WTC11 (cell line): Measurements from ENCODE around the gene P4HB. TPM values are rescaled to one million over a fixed set of nuclear protein-coding genes. Genes with fewer than 3 reads are reported as not detected.
A peak's percentile ranks its signal among the peaks of the same experiment; 100 is the strongest.

Source experiments
- ATAC-seq: fragments of 200-7000 bp; cut with Tn5 transposase; 2 replicates; pipeline ENCODE4 v1.10.0; 2021; ENCODE audit warnings: mild to moderate bottlenecking, moderate library complexity
- CTCF ChIA-PET: fragments of 300-600 bp; sonication (Branson Sonifier 250); formaldehyde crosslinking; loops from one replicate; lab custom pipeline; 2021; ENCODE audit warnings: antibody characterized with exemption; lab: Charles Lee
- POLR2A ChIA-PET: fragments of 350-600 bp; sonication (Branson Sonifier 250); formaldehyde crosslinking; loops from one replicate; lab custom pipeline; 2021; ENCODE audit warnings: antibody characterized with exemption; lab: Charles Lee
- DNase-seq: peaks from one replicate; pipeline ENCODE4 v3.0.0; 2021; ENCODE audit warnings: low spot score
- H3K27ac Mint-ChIP-seq: 2 replicates; pipeline ENCODE4 v1.8.0; 2021; ENCODE audit warnings: mixed read lengths
- H3K27me3 Mint-ChIP-seq: 2 replicates; pipeline ENCODE4 v1.8.0; 2021; ENCODE audit warnings: low read depth, mild to moderate bottlenecking, moderate library complexity, mixed read lengths
- H3K36me3 Mint-ChIP-seq: 2 replicates; pipeline ENCODE4 v1.8.0; 2021; ENCODE audit warnings: mixed read lengths
- H3K4me1 Mint-ChIP-seq: 2 replicates; pipeline ENCODE4 v1.8.0; 2022; ENCODE audit warnings: mixed read lengths
- H3K4me3 Mint-ChIP-seq: 2 replicates; pipeline ENCODE4 v1.8.0; 2021; ENCODE audit warnings: mild to moderate bottlenecking, moderate library complexity, mixed read lengths
- H3K9me3 Mint-ChIP-seq: 2 replicates; pipeline ENCODE4 v1.8.0; 2021; ENCODE audit warnings: mixed read lengths
- ATF6 ChIP-seq: sonication (generic); formaldehyde crosslinking; IDR thresholded peaks from 2 replicates; pipeline ENCODE4 v1.8.1; 2023; ENCODE audit warnings: mild to moderate bottlenecking, missing genetic modification reagents
- CREB1 ChIP-seq: sonication (generic); formaldehyde crosslinking; IDR thresholded peaks from 2 replicates; pipeline ENCODE4 v1.8.0; 2023; ENCODE audit warnings: mild to moderate bottlenecking, missing genetic modification reagents
- ESRRA ChIP-seq: sonication (generic); formaldehyde crosslinking; IDR thresholded peaks from 2 replicates; pipeline ENCODE4 v1.8.1; 2022; ENCODE audit warnings: mild to moderate bottlenecking, missing genetic modification reagents, borderline replicate concordance
- ETV6 ChIP-seq: sonication (generic); formaldehyde crosslinking; IDR thresholded peaks from 2 replicates; pipeline ENCODE4 v1.8.1; 2022; ENCODE audit warnings: mild to moderate bottlenecking, missing genetic modification reagents
- FOXP1 ChIP-seq: sonication (generic); formaldehyde crosslinking; IDR thresholded peaks from 2 replicates; pipeline ENCODE4 v1.8.0; 2022; ENCODE audit warnings: missing genetic modification reagents, mild to moderate bottlenecking, moderate library complexity, borderline replicate concordance
- GABPB1 ChIP-seq: sonication (generic); formaldehyde crosslinking; IDR thresholded peaks from 2 replicates; pipeline ENCODE4 v1.8.1; 2023; ENCODE audit warnings: mild to moderate bottlenecking, missing genetic modification reagents
- JUN ChIP-seq: sonication (generic); formaldehyde crosslinking; IDR thresholded peaks from 2 replicates; pipeline ENCODE4 v1.8.0; 2023; ENCODE audit warnings: mild to moderate bottlenecking, missing genetic modification reagents
- KAT7 ChIP-seq: sonication (generic); formaldehyde crosslinking; IDR thresholded peaks from 2 replicates; pipeline ENCODE4 v1.8.1; 2023; ENCODE audit warnings: missing genetic modification reagents, mild to moderate bottlenecking, borderline replicate concordance
- NFATC4 ChIP-seq: fragments of 250-450 bp; sonication (Bioruptor Pico); IDR thresholded peaks from 2 replicates; pipeline ENCODE4 v1.9.0; 2021; ENCODE audit warnings: mild to moderate bottlenecking
- NFE2L1 ChIP-seq: sonication (generic); formaldehyde crosslinking; IDR thresholded peaks from 2 replicates; pipeline ENCODE4 v1.8.1; 2023; ENCODE audit warnings: missing genetic modification reagents
- NFYB ChIP-seq: sonication (generic); formaldehyde crosslinking; conservative IDR thresholded peaks from 2 replicates; pipeline ENCODE4 v1.8.0; 2022; ENCODE audit warnings: low read depth, missing genetic modification reagents
- PRDM15 ChIP-seq: sonication (generic); formaldehyde crosslinking; IDR thresholded peaks from 2 replicates; pipeline ENCODE4 v1.8.0; 2022; ENCODE audit warnings: missing genetic modification reagents
- TEAD4 ChIP-seq: sonication (generic); formaldehyde crosslinking; IDR thresholded peaks from 2 replicates; pipeline ENCODE4 v1.8.0; 2022; ENCODE audit warnings: mild to moderate bottlenecking, missing genetic modification reagents
- TP53 ChIP-seq: sonication (generic); formaldehyde crosslinking; IDR thresholded peaks from 2 replicates; pipeline ENCODE4 v1.8.1; 2023; ENCODE audit warnings: mild to moderate bottlenecking, missing genetic modification reagents
- ZNF219 ChIP-seq: sonication (generic); formaldehyde crosslinking; IDR thresholded peaks from 2 replicates; pipeline ENCODE4 v1.8.0; 2023; ENCODE audit warnings: missing genetic modification reagents, mild to moderate bottlenecking, borderline replicate concordance
- ZNF263 ChIP-seq: sonication (generic); formaldehyde crosslinking; IDR thresholded peaks from 2 replicates; pipeline ENCODE4 v1.8.1; 2022; ENCODE audit warnings: low read depth, mild to moderate bottlenecking, moderate library complexity, missing genetic modification reagents
- ZNF281 ChIP-seq: sonication (generic); formaldehyde crosslinking; IDR thresholded peaks from 2 replicates; pipeline ENCODE4 v1.8.0; 2023; ENCODE audit warnings: mild to moderate bottlenecking, missing genetic modification reagents
- ZNF416 ChIP-seq: fragments of 250-450 bp; sonication (Bioruptor Pico); IDR thresholded peaks from 2 replicates; pipeline ENCODE4 v1.9.0; 2021; ENCODE audit warnings: mild to moderate bottlenecking, inconsistent platforms
- total RNA-seq: library from RNA; stranded (reverse); gene quantifications from 3 replicates; pipeline ENCODE4 v1.2.3, GENCODE V29; 2021
- TF ChIP-seq, protein P1 (sequence below): sonication (generic); formaldehyde crosslinking; IDR thresholded peaks from 2 replicates; pipeline ENCODE4 v1.8.0; 2022; ENCODE audit warnings: mild to moderate bottlenecking, missing genetic modification reagents
- TF ChIP-seq, protein P2 (sequence below): fragments of 250-450 bp; sonication (Bioruptor Pico); conservative IDR thresholded peaks from 2 replicates; pipeline ENCODE4 v1.9.0; 2021; ENCODE audit warnings: mild to moderate bottlenecking
- TF ChIP-seq, protein P3 (sequence below): fragments of 250-450 bp; sonication (Bioruptor Pico); IDR thresholded peaks from 2 replicates; pipeline ENCODE4 v2.1.2; 2022; ENCODE audit warnings: mild to moderate bottlenecking, moderate library complexity

P4HB gene
- total RNA-seq, 1 experiment from 2014 or later = 380 TPM

GRCh38 chr17:81867991-81868673 is 7.8 kb upstream of the P4HB start (continued):
- peak; percentile 51; the same call in 1 of the 2 replicates for TF ChIP-seq ZNF281 (CRISPR knock-in tag)
- TF ChIP-seq NFE2L1 (CRISPR knock-in tag) = peak; percentile 77; the same call in 1 of the 2 replicates
- TF ChIP-seq ETV6 (CRISPR knock-in tag) = no peak
- TF ChIP-seq NFYB (CRISPR knock-in tag) = 0 out of 2 replicates have a peak, but pooled peaks have one; percentile 42
- TF ChIP-seq GABPB1 = peak; percentile 36; the same call in 1 of the 2 replicates
- 0 out of 2 replicates have a peak, but pooled peaks have one; percentile 72 for TF ChIP-seq TEAD4 (CRISPR knock-in tag)
- 0 out of 2 replicates have a peak, but pooled peaks have one; percentile 16 for TF ChIP-seq ATF6 (CRISPR knock-in tag)
- no peak for TF ChIP-seq TP53 (CRISPR knock-in tag)
- no peak for TF ChIP-seq ZNF263 (CRISPR knock-in tag)
- peak; percentile 65; the same call in 1 of the 2 replicates for TF ChIP-seq ZNF416 (CRISPR knock-in tag)
- TF ChIP-seq NFATC4 = no peak; the same call in 1 of the 2 replicates
- 0 out of 2 replicates have a peak, but pooled peaks have one; percentile 41 for TF ChIP-seq CREB1
- TF ChIP-seq ESRRA = 0 out of 2 replicates have a peak, but pooled peaks have one; percentile 38
- TF ChIP-seq, protein P1, sequence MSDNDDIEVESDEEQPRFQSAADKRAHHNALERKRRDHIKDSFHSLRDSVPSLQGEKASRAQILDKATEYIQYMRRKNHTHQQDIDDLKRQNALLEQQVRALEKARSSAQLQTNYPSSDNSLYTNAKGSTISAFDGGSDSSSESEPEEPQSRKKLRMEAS = 0 out of 2 replicates have a peak, but pooled peaks have one; percentile 12
- TF ChIP-seq, protein P2, sequence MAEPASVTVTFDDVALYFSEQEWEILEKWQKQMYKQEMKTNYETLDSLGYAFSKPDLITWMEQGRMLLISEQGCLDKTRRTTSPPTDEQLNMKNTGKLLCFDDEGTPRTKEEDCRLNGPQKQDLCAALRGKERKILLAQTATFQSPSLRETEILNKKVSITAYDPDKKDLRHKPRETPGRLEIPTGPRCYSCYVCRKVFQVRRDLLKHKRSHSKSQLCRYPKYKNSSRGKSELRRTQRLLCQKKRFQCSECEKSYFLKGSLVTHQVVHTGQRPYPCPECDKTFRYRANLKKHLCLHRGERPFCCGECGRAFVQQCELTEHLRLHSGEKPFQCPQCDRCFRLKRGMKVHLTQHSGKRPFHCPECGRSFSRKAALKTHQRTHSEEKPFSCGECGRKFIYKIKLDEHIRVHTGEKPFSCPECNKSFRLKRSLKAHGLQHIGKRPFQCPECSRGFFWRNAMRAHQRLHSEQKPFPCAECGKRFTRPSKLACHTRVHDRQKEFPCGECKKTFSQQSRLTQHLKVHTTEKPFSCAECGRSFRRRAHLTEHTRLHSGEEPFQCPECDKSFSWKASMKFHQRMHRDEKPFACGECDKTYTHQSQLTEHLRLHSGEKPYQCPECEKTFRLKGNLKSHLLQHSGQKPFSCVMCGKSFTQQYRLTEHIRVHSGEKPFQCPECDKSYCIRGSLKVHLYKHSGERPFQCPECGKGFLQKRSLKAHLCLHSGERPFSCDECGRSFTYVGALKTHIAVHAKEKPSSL = peak; percentile 59; the same call in 1 of the 2 replicates
- no peak; the same call in 1 of the 2 replicates for TF ChIP-seq ZNF219 (CRISPR knock-in tag)
- peak; percentile 76; the same call in 1 of the 2 replicates for TF ChIP-seq FOXP1

GRCh38 chr17:81867170-81867990 is 7.0 kb upstream of the P4HB start:
- peak; percentile 29 for ATAC-seq
- Mint-ChIP-seq H3K27ac (peak overlapping the region; percentile 78), H3K27me3 (no peaks in the 10 kb centered on the region), H3K9me3 (no peaks in the 10 kb centered on the region), H3K36me3 (peaks cover 16% of the 10 kb centered on the region), H3K4me3 (no peak overlapping the region), H3K4me1 (peaks cover 28% of the 10 kb centered on the region)
- DNase-seq = peak; percentile 39
- POLR2A ChIA-PET = interaction anchor here (1.0 to 2.6 kb wide), 4 partner anchors 56 to 164 kb away, joined by 3 to 7 read pairs (median 4); partner anchors contain the start of gene MRPL12
- CTCF ChIA-PET = interaction anchor here (0.9 to 1.1 kb wide), 4 partner anchors 42 to 192 kb away, joined by 3 to 5 read pairs (median 4); no protein-coding TSS in a partner anchor
- TF ChIP-seq JUN = peak; percentile 44; the same call in 1 of the 2 replicates
- no peak for TF ChIP-seq NFE2L1 (CRISPR knock-in tag)
- TF ChIP-seq KAT7 (CRISPR knock-in tag) = no peak
- no peak for TF ChIP-seq PRDM15
- TF ChIP-seq, protein P3, sequence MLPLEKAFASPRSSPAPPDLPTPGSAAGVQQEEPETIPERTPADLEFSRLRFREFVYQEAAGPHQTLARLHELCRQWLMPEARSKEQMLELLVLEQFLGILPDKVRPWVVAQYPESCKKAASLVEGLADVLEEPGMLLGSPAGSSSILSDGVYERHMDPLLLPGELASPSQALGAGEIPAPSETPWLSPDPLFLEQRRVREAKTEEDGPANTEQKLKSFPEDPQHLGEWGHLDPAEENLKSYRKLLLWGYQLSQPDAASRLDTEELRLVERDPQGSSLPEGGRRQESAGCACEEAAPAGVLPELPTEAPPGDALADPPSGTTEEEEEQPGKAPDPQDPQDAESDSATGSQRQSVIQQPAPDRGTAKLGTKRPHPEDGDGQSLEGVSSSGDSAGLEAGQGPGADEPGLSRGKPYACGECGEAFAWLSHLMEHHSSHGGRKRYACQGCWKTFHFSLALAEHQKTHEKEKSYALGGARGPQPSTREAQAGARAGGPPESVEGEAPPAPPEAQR = no peak
